ENCODE results near the gene HEXIM2. TPM values are rescaled to one million over a fixed set of nuclear protein-coding genes. Genes with fewer than 3 reads are reported as not detected.

Gene HEXIM2
- polyA plus RNA-seq, 1 donor (not counting 4 experiments of a cell fraction or from before 2014, with no cell fraction given) = 2.3 TPM

DNA sequence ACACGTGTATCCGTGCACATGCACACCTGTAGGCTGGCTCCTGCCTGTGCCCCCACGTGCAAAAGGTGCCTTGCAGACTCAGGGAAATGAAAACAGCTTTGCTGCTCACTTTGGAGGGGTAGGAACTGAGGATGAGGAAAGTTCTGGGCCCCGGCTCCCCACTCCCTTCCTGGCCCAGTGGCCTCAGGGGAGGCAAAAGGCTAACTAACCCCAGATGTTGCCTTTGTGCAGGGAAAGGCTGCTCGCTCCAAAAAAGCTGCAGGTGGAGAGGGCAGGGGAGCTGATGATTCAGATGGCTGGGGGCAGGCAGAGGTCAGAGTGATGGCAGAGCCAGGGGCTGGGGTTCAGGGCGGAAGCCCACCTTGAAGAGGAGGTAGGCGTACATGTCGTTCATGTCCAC lies 41.7 kb upstream of the HEXIM2 start:
- no peak for TF ChIP-seq EZH2 (IDR thresholded peaks at IDR 0.05; ENCODE audit: low read length)
- TF ChIP-seq, protein P1, sequence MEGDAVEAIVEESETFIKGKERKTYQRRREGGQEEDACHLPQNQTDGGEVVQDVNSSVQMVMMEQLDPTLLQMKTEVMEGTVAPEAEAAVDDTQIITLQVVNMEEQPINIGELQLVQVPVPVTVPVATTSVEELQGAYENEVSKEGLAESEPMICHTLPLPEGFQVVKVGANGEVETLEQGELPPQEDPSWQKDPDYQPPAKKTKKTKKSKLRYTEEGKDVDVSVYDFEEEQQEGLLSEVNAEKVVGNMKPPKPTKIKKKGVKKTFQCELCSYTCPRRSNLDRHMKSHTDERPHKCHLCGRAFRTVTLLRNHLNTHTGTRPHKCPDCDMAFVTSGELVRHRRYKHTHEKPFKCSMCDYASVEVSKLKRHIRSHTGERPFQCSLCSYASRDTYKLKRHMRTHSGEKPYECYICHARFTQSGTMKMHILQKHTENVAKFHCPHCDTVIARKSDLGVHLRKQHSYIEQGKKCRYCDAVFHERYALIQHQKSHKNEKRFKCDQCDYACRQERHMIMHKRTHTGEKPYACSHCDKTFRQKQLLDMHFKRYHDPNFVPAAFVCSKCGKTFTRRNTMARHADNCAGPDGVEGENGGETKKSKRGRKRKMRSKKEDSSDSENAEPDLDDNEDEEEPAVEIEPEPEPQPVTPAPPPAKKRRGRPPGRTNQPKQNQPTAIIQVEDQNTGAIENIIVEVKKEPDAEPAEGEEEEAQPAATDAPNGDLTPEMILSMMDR (optimal IDR thresholded peaks at IDR 0.05 in 1 of 3, IDR thresholded peaks at IDR 0.05 in 1 of 3, conservative IDR thresholded peaks at IDR 0.05 in 1 of 3; ENCODE audit: extremely low read depth in 1 of 3, insufficient read depth in 2 of 3, low read length in 3 of 3) = no peak
- FAIRE-seq (no peak), DNase-seq (ENCODE audit: low read depth, low spot score) (no peak)
- Histone ChIP-seq H3K79me2 (ENCODE audit: control insufficient read depth, insufficient read depth, low read length) (peaks cover 31% of the 10 kb centered on the region), H3K9ac (ENCODE audit: control insufficient read depth, extremely low read depth, insufficient read depth, low read length) (no peak overlapping the region), H3K4me2 (ENCODE audit: control insufficient read depth, extremely low read depth, insufficient read depth, low read depth, low read length) (no peak overlapping the region), H3K9me3 (ENCODE audit: control insufficient read depth, low read depth, low read length) (no peaks in the 10 kb centered on the region), H3K4me1 (ENCODE audit: control insufficient read depth, extremely low read depth, insufficient read depth, low read length) (peaks cover 26% of the 10 kb centered on the region), H3K4me3 (ENCODE audit: control insufficient read depth in 2 of 3, extremely low read depth in 1 of 3, insufficient read depth in 2 of 3, low read depth in 1 of 3, low read length in 3 of 3) (no peak overlapping the region), H3K36me3 (ENCODE audit: control insufficient read depth in 2 of 2, extremely low read depth in 1 of 2, insufficient read depth in 2 of 2, low read length in 2 of 2) (peaks cover 3 to 15% of the 10 kb centered on the region in 2 experiments), H3K9me1 (ENCODE audit: control insufficient read depth, extremely low read depth, insufficient read depth, low read length) (no peaks in the 10 kb centered on the region), H4K20me1 (ENCODE audit: control insufficient read depth, extremely low read depth, insufficient read depth, low read length) (no peaks in the 10 kb centered on the region), H3K27ac (ENCODE audit: control insufficient read depth, insufficient read depth, low read length) (no peak overlapping the region), H3K27me3 (ENCODE audit: control insufficient read depth, extremely low read depth, insufficient read depth, low read length) (no peaks in the 10 kb centered on the region), H2AFZ (ENCODE audit: control insufficient read depth, low read length) (no peak overlapping the region)
- dilution Hi-C loops (cut with MboI; ENCODE audit: extremely low pct_ligation_motif_present, low sequenced_read_pairs) = no loop called here

DNA sequence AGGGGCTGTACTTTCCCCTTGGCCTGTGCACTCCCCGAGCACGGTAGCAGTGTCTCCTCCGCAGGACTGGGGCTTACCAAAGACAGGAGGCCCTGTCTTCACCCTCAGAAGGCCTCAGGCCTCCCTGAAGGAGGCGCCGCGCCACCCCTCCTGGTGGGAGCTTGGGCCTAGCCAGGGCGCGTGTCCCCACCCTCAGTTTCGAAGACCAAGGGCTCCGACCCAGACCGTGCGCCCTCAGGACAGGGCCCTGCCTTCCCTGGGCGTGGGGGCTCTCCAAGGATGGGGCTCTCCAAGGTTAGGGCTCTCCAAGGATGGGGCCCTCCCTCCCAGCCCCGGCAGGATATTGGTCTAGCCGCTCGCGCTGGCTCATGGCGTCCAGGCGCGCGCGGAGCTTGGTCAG lies 41.1 kb upstream of the HEXIM2 start:
- dilution Hi-C loops (cut with MboI; ENCODE audit: extremely low pct_ligation_motif_present, low sequenced_read_pairs) = no loop called here
- DNase-seq (ENCODE audit: low read depth, low spot score) (no peak), FAIRE-seq (no peak)
- Histone ChIP-seq H3K27me3 (ENCODE audit: control insufficient read depth, extremely low read depth, insufficient read depth, low read length) (no peaks in the 10 kb centered on the region), H3K9me1 (ENCODE audit: control insufficient read depth, extremely low read depth, insufficient read depth, low read length) (no peaks in the 10 kb centered on the region), H4K20me1 (ENCODE audit: control insufficient read depth, extremely low read depth, insufficient read depth, low read length) (no peaks in the 10 kb centered on the region), H3K4me1 (ENCODE audit: control insufficient read depth, extremely low read depth, insufficient read depth, low read length) (peaks cover 27% of the 10 kb centered on the region), H3K9me3 (ENCODE audit: control insufficient read depth, low read depth, low read length) (no peaks in the 10 kb centered on the region), H2AFZ (ENCODE audit: control insufficient read depth, low read length) (no peak overlapping the region), H3K4me3 (ENCODE audit: control insufficient read depth in 2 of 3, extremely low read depth in 1 of 3, insufficient read depth in 2 of 3, low read depth in 1 of 3, low read length in 3 of 3) (no peak overlapping the region), H3K27ac (ENCODE audit: control insufficient read depth, insufficient read depth, low read length) (no peak overlapping the region), H3K9ac (ENCODE audit: control insufficient read depth, extremely low read depth, insufficient read depth, low read length) (no peak overlapping the region), H3K4me2 (ENCODE audit: control insufficient read depth, extremely low read depth, insufficient read depth, low read depth, low read length) (no peak overlapping the region), H3K36me3 (ENCODE audit: control insufficient read depth in 2 of 2, extremely low read depth in 1 of 2, insufficient read depth in 2 of 2, low read length in 2 of 2) (peaks cover 4 to 15% of the 10 kb centered on the region in 2 experiments), H3K79me2 (ENCODE audit: control insufficient read depth, insufficient read depth, low read length) (peaks cover 36% of the 10 kb centered on the region)
- no peak for TF ChIP-seq EZH2 (IDR thresholded peaks at IDR 0.05; ENCODE audit: low read length)
- TF ChIP-seq, protein P1 (optimal IDR thresholded peaks at IDR 0.05 in 1 of 3, IDR thresholded peaks at IDR 0.05 in 1 of 3, conservative IDR thresholded peaks at IDR 0.05 in 1 of 3; ENCODE audit: extremely low read depth in 1 of 3, insufficient read depth in 2 of 3, low read length in 3 of 3) = no peak
